PC-9 (cell line): ENCODE measurements around the gene CARMIL1. TPM values are rescaled to one million over a fixed set of nuclear protein-coding genes. Genes with fewer than 3 reads are reported as not detected.

Experiments
- BruUV-seq: library from RNA; stranded (reverse); fragments of 400-500 nt; replicated peaks from 2 replicates; lab custom pipeline; 2021; lab: Mats Ljungman, UMichigan
- CTCF ChIA-PET: fragments of 300-600 bp; sonication (Branson Sonifier 250); formaldehyde crosslinking; loops from one replicate; lab custom pipeline; 2022; ENCODE audit warnings: antibody characterized with exemption; lab: Charles Lee
- POLR2A ChIA-PET: fragments of 300-600 bp; sonication (Branson Sonifier 250); formaldehyde crosslinking; loops from one replicate; lab custom pipeline; 2022; ENCODE audit warnings: antibody characterized with exemption; ENCODE audit not compliant: unreplicated experiment; lab: Charles Lee
- DNase-seq, 2 experiments: peaks; one replicate each; pipeline versions ENCODE4 v3.0.0 to v3.0.0-alpha.2; 2015 to 2022; ENCODE audit warnings: mixed read lengths in 1 of 2
- H2AFZ ChIP-seq: fragments of 200-600 bp; sonication (generic); 2 replicates; pipeline ENCODE4 v1.8.1; 2017; ENCODE audit warnings: antibody characterized with exemption
- H3F3A ChIP-seq: fragments of 200-600 bp; sonication (generic); 2 replicates; pipeline ENCODE4 v1.8.1; 2017; ENCODE audit warnings: antibody characterized with exemption, mild to moderate bottlenecking, low read depth; ENCODE audit not compliant: insufficient read depth
- H3K27ac ChIP-seq: fragments of 200-600 bp; sonication (generic); 2 replicates; pipeline ENCODE4 v1.6.1; 2016; ENCODE audit warnings: mixed run types
- H3K27me3 ChIP-seq: fragments of 200-600 bp; sonication (generic); 2 replicates; pipeline ENCODE4 v1.6.1; 2016; ENCODE audit warnings: low read depth, mixed run types; ENCODE audit not compliant: insufficient read depth
- H3K36me3 ChIP-seq: fragments of 200-600 bp; sonication (generic); 2 replicates; pipeline ENCODE4 v1.6.1; 2016; ENCODE audit warnings: low read depth, mixed run types
- H3K4me1 ChIP-seq: fragments of 200-600 bp; sonication (generic); replicated peaks from 2 replicates; pipeline ENCODE4 v1.6.1; 2016; ENCODE audit warnings: mixed run types; ENCODE audit not compliant: insufficient read depth
- H3K4me2 ChIP-seq: fragments of 200-600 bp; sonication (generic); 2 replicates; pipeline ENCODE4 v1.6.1; 2017; ENCODE audit warnings: mixed run types
- H3K4me3 ChIP-seq: fragments of 200-600 bp; sonication (generic); 2 replicates; pipeline ENCODE4 v1.6.1; 2016; ENCODE audit warnings: mixed run types
- H3K79me2 ChIP-seq: fragments of 200-600 bp; sonication (generic); 2 replicates; pipeline ENCODE4 v1.6.1; 2017; ENCODE audit warnings: low read depth, mixed run types
- H3K9me2 ChIP-seq: fragments of 200-600 bp; sonication (generic); 2 replicates; pipeline ENCODE4 v1.8.1; 2017; ENCODE audit warnings: mild to moderate bottlenecking; ENCODE audit not compliant: insufficient read depth
- H3K9me3 ChIP-seq: fragments of 200-600 bp; sonication (generic); 2 replicates; pipeline ENCODE4 v1.8.1; 2016; ENCODE audit warnings: low read depth; ENCODE audit not compliant: insufficient read depth
- H4K20me1 ChIP-seq: fragments of 200-600 bp; sonication (generic); 2 replicates; pipeline ENCODE4 v1.8.1; 2017; ENCODE audit not compliant: insufficient read depth
- EZH2 ChIP-seq: fragments of 200-600 bp; sonication (generic); IDR thresholded peaks from 2 replicates; pipeline ENCODE4 v1.8.0; 2017; ENCODE audit warnings: antibody characterized with exemption, low read depth
- intact Hi-C: fragments of 100-400 bp; cut with micrococcal nuclease; formaldehyde crosslinking; loops from one replicate; pipeline ENCODE4 v1.10.0; 2022; ENCODE audit not compliant: unreplicated experiment
- total RNA-seq: library from RNA; stranded (reverse); gene quantifications from 2 replicates; pipeline ENCODE4 v1.2.3, GENCODE V29; 2021
- TF ChIP-seq, protein P1 (sequence below): fragments of 200-600 bp; sonication (generic); conservative IDR thresholded peaks from 2 replicates; pipeline ENCODE4 v1.6.1; 2017; ENCODE audit warnings: mixed run types, antibody characterized with exemption, mild to moderate bottlenecking, moderate library complexity

Gene CARMIL1
- total RNA-seq, 1 experiment from 2014 or later = 33.1 TPM

DNA sequence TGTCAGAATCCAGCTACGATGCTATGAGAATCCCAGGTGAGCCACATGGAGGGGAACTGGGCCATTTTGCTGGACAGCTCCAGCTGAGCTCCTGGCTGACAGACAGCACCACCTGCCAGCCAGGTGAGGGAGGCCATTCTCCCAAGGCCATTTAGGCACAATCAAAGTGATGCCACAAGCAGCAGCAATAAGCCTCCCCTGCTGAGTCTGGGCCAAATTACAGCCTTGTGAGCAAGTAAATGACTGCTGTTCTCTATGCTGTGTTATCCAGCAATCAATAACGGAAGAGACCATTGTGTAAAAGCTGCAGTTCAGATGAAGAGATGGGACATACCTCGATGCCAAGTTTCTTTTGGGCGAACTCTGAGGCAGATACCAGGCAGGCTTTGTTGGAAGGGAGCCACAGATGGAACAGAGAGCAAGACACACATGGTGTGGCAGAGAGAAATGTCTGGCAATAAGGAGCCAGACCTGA lies 358.8 kb downstream of the CARMIL1 start:
- Histone ChIP-seq H3K4me2 (no peak overlapping the region), H3F3A (no peaks in the 10 kb centered on the region), H2AFZ (no peak overlapping the region), H3K9me2 (no peaks in the 10 kb centered on the region), H3K4me3 (no peak overlapping the region), H4K20me1 (no peaks in the 10 kb centered on the region), H3K27ac (no peak overlapping the region), H3K27me3 (no peaks in the 10 kb centered on the region), H3K79me2 (no peaks in the 10 kb centered on the region), H3K36me3 (no peaks in the 10 kb centered on the region), H3K9me3 (no peaks in the 10 kb centered on the region), H3K4me1 (no peaks in the 10 kb centered on the region)
- peak in 1 of 2 experiments; percentile 12 for DNase-seq
- ChIA-PET POLR2A (no interaction called here), CTCF (no interaction called here)
- intact Hi-C loops = no loop called here
- TF ChIP-seq, protein P1, sequence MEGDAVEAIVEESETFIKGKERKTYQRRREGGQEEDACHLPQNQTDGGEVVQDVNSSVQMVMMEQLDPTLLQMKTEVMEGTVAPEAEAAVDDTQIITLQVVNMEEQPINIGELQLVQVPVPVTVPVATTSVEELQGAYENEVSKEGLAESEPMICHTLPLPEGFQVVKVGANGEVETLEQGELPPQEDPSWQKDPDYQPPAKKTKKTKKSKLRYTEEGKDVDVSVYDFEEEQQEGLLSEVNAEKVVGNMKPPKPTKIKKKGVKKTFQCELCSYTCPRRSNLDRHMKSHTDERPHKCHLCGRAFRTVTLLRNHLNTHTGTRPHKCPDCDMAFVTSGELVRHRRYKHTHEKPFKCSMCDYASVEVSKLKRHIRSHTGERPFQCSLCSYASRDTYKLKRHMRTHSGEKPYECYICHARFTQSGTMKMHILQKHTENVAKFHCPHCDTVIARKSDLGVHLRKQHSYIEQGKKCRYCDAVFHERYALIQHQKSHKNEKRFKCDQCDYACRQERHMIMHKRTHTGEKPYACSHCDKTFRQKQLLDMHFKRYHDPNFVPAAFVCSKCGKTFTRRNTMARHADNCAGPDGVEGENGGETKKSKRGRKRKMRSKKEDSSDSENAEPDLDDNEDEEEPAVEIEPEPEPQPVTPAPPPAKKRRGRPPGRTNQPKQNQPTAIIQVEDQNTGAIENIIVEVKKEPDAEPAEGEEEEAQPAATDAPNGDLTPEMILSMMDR = no peak
- TF ChIP-seq EZH2 = no peak
- BruUV-seq = no TSS peak

DNA sequence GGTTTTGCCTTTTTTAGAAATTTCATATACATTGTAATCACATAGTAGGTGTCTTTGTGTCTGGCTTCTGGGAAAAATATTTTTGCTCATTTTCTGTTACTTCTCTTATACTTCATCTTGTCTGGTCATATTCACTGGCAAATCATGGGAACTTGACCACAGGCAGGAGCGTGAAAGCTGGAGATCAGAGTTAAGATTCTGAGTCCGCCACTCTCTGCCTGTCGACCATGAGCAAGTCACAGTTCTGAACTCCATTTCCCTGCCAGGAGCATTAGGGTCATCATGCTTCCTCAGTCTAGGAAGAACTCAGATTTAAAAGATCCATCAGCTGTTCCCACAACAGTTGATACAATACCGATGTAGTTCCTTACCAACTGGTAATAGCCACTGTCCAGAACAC lies 360.5 kb downstream of the CARMIL1 start:
- no peaks in the 10 kb centered on the region for H4K20me1 ChIP-seq
- no peaks in the 10 kb centered on the region for H3F3A ChIP-seq
- ChIA-PET POLR2A (no interaction called here), CTCF (no interaction called here)
- intact Hi-C loops = no loop called here
- no peaks in the 10 kb centered on the region for H3K9me2 ChIP-seq
- H3K9me3 ChIP-seq = no peaks in the 10 kb centered on the region
- no peaks in the 10 kb centered on the region for H3K36me3 ChIP-seq
- H3K4me1 ChIP-seq = no peaks in the 10 kb centered on the region
- no peak overlapping the region for H3K4me2 ChIP-seq
- no TSS peak for BruUV-seq
- no peaks in the 10 kb centered on the region for H3K79me2 ChIP-seq
- no peak overlapping the region for H2AFZ ChIP-seq
- TF ChIP-seq EZH2 = no peak
- TF ChIP-seq, protein P1 = no peak
- no peak overlapping the region for H3K4me3 ChIP-seq
- DNase-seq = no peak
- H3K27me3 ChIP-seq = no peaks in the 10 kb centered on the region
- H3K27ac ChIP-seq = no peak overlapping the region

DNA sequence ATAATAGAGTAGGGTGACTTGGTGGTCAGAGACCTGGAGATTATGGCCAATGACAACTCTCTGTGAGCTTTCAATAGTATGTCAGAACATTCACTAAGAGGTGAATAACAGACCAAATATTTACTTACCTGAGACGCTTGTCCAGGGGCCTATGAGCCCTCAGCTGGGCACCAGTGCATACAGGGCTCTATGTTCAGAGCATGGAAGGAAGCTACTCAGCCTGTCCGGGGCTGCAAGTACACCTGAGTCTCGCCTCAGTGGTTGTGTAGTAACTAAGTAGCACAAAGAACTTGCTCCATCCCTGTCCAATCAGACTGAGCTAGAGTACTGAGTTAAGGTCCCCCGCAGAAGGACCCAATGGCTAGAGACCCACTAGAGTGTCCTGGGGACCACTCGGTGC lies 361.3 kb downstream of the CARMIL1 start:
- no peak overlapping the region for H2AFZ ChIP-seq
- no peaks in the 10 kb centered on the region for H3K79me2 ChIP-seq
- H3K4me2 ChIP-seq = no peak overlapping the region
- no peaks in the 10 kb centered on the region for H3F3A ChIP-seq
- intact Hi-C loops = no loop called here
- CTCF ChIA-PET = no interaction called here
- H3K36me3 ChIP-seq = no peaks in the 10 kb centered on the region
- DNase-seq = no peak
- H3K9me3 ChIP-seq = no peaks in the 10 kb centered on the region
- BruUV-seq = no TSS peak
- no peaks in the 10 kb centered on the region for H3K27me3 ChIP-seq
- H3K4me3 ChIP-seq = no peak overlapping the region
- POLR2A ChIA-PET = no interaction called here
- no peaks in the 10 kb centered on the region for H3K4me1 ChIP-seq
- H4K20me1 ChIP-seq = no peaks in the 10 kb centered on the region
- TF ChIP-seq, protein P1 = no peak
- no peak for TF ChIP-seq EZH2
- no peak overlapping the region for H3K27ac ChIP-seq
- no peaks in the 10 kb centered on the region for H3K9me2 ChIP-seq
